Measurements from ENCODE around the gene SLC35A1. TPM values are rescaled to one million over a fixed set of nuclear protein-coding genes. Genes with fewer than 3 reads are reported as not detected.

The SLC35A1 gene
- polyA plus RNA-seq, 2 donors: 8.0 to 14.5 TPM

DNA sequence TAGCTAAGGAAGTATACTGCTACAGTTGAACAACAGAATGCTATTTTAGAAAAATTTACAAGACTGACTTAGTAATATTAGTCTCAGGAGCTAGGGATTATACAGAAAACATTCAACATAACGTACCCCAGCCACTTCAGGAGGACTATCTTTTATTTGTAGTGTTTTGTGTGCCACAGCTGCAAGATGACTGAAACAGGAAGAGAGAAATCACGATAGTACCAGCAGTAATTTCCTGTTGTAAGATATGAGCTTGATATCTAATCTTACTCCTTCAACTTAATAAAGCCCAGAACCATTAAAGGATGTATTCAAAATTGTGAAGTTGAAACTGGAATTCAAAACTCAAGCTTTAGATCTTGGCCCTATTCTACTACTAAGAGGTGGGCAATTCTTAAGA is 42.1 kb downstream of the SLC35A1 start:
- H3K36me3 ChIP-seq (ENCODE audit: control insufficient read depth in 2 of 2, insufficient read depth in 2 of 2, low read length in 1 of 2): peaks cover 2 to 9% of the 10 kb centered on the region in 2 donors
- no peaks in the 10 kb centered on the region for H3K4me1 ChIP-seq (ENCODE audit: control insufficient read depth in 2 of 2, insufficient read depth in 2 of 2, low read length in 1 of 2)
- H3K27ac ChIP-seq (ENCODE audit: low read depth in 2 of 2, low read length in 1 of 2): no peak overlapping the region
- 58 to 70% methylated on average over 2 of the region's 2 CpGs for WGBS, 2 donors
- no peak overlapping the region for H3K4me3 ChIP-seq (ENCODE audit: low read depth in 1 of 2, low read length in 2 of 2)
- H3K27me3 ChIP-seq (ENCODE audit: control insufficient read depth in 1 of 2, insufficient read depth in 2 of 2, low read length in 2 of 2): no peaks in the 10 kb centered on the region
- no peaks in the 10 kb centered on the region for H3K9me3 ChIP-seq (ENCODE audit: control insufficient read depth in 2 of 2, insufficient read depth in 1 of 2, low read depth in 1 of 2, low read length in 1 of 2)

DNA sequence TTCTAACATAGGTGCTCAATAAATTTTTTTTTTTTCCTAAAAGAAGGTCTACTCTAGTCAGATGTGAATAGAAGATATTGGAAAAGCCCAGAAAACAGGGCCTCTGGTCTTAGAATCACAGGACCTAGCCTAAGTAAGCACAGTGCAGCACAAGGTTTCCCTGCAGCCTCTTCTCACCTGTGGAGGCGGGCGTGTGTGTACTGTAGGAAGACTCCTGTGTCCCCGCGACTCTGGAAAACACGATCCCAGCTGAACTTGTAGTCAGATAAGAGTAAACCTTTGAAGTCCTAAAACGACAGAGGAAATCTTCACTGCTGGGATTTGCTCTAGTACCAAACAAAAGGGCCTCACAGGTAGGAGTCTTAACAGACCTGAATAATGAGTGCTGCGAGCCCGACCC is 45.7 kb downstream of the SLC35A1 start:
- H3K4me3 ChIP-seq (ENCODE audit: low read depth in 1 of 2, low read length in 2 of 2): no peak overlapping the region
- peaks cover 2 to 9% of the 10 kb centered on the region in 2 donors for H3K36me3 ChIP-seq (ENCODE audit: control insufficient read depth in 2 of 2, insufficient read depth in 2 of 2, low read length in 1 of 2)
- no peaks in the 10 kb centered on the region for H3K27me3 ChIP-seq (ENCODE audit: control insufficient read depth in 1 of 2, insufficient read depth in 2 of 2, low read length in 2 of 2)
- no peaks in the 10 kb centered on the region for H3K9me3 ChIP-seq (ENCODE audit: control insufficient read depth in 2 of 2, insufficient read depth in 1 of 2, low read depth in 1 of 2, low read length in 1 of 2)
- H3K27ac ChIP-seq (ENCODE audit: low read depth in 2 of 2, low read length in 1 of 2): no peak overlapping the region
- H3K4me1 ChIP-seq (ENCODE audit: control insufficient read depth in 2 of 2, insufficient read depth in 2 of 2, low read length in 1 of 2): no peaks in the 10 kb centered on the region
- 90 to 91% methylated on average over 8 of the region's 8 CpGs for WGBS, 2 donors

DNA sequence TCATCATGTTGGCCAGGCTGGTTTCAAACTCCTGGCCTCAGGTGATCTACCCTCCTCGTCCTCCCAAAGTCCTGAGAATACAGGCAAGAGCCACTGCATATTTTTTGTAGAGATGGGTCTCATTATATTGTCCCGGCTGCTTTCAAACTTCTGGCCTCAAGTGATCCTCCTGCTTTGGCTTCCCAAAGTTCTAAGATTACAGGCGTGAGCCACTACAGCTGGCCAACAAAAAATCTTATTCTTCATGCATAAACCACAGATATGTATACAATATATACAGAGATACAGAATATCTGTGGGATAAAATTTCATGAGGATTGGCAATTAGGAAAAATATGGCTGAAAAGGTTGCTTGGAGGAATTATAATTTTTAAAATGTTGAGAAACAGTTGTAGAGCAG is 49.9 kb downstream of the SLC35A1 start:
- H3K36me3 ChIP-seq (ENCODE audit: control insufficient read depth in 2 of 2, insufficient read depth in 2 of 2, low read length in 1 of 2): peaks cover 0 to 5% of the 10 kb centered on the region in 2 donors

GRCh38 chr6:87529221-87529620 is 56.4 kb downstream of the SLC35A1 start:
- Histone ChIP-seq H3K4me3 (ENCODE audit: low read depth in 1 of 2, low read length in 2 of 2) (no peak overlapping the region), H3K27ac (ENCODE audit: low read depth in 2 of 2, low read length in 1 of 2) (no peak overlapping the region), H3K27me3 (ENCODE audit: control insufficient read depth in 1 of 2, insufficient read depth in 2 of 2, low read length in 2 of 2) (no peaks in the 10 kb centered on the region), H3K36me3 (ENCODE audit: control insufficient read depth in 2 of 2, insufficient read depth in 2 of 2, low read length in 1 of 2) (no peaks in the 10 kb centered on the region), H3K9me3 (ENCODE audit: control insufficient read depth in 2 of 2, insufficient read depth in 1 of 2, low read depth in 1 of 2, low read length in 1 of 2) (no peaks in the 10 kb centered on the region), H3K4me1 (ENCODE audit: control insufficient read depth in 2 of 2, insufficient read depth in 2 of 2, low read length in 1 of 2) (no peaks in the 10 kb centered on the region)
- 97 to 98% methylated on average over 1 of the region's 1 CpG for WGBS, 2 donors

More for the DNA sequence above, 49.9 kb downstream of the SLC35A1 start:
- no peaks in the 10 kb centered on the region for H3K27me3 ChIP-seq (ENCODE audit: control insufficient read depth in 1 of 2, insufficient read depth in 2 of 2, low read length in 2 of 2)
- H3K27ac ChIP-seq (ENCODE audit: low read depth in 2 of 2, low read length in 1 of 2): no peak overlapping the region
- H3K4me3 ChIP-seq (ENCODE audit: low read depth in 1 of 2, low read length in 2 of 2): no peak overlapping the region
- H3K9me3 ChIP-seq (ENCODE audit: control insufficient read depth in 2 of 2, insufficient read depth in 1 of 2, low read depth in 1 of 2, low read length in 1 of 2): no peaks in the 10 kb centered on the region
- WGBS, 2 donors: 85 to 97% methylated on average over 3 of the region's 3 CpGs
- H3K4me1 ChIP-seq (ENCODE audit: control insufficient read depth in 2 of 2, insufficient read depth in 2 of 2, low read length in 1 of 2): no peaks in the 10 kb centered on the region

DNA sequence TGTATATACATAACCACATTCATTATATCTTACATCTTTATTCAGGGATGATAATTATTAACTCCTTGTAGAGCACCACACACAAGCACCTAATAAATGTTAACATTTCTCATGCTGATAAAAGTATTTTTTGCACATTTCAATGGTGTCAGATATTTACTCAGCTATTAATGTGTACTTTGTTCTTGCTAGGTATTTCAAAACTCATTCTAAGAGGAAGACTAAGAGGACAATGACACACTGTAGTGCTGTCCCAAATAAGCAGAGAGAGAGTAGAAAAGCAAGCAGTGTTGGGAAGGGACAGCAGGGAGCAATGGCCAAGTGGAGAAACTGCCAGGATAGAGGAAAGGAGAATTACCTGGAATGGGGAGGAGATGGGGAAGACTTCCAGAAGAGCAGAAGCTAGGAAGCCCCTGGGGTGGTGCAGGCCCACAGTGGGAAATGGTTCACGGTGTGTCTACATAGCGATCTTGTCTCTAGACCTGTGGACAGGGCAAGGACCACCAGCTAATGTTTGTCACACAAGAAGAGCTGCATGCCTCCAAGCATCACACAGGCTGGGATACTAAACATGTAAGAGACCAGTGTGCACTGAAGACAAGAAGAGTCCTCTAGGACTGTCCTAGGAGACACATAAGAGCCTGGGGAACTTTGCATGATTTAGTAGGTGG is 61.7 kb downstream of the SLC35A1 start:
- no peaks in the 10 kb centered on the region for H3K9me3 ChIP-seq (ENCODE audit: control insufficient read depth in 2 of 2, insufficient read depth in 1 of 2, low read depth in 1 of 2, low read length in 1 of 2)
- 92 to 97% methylated on average over 2 of the region's 2 CpGs for WGBS, 2 donors
- no peaks in the 10 kb centered on the region for H3K27me3 ChIP-seq (ENCODE audit: control insufficient read depth in 1 of 2, insufficient read depth in 2 of 2, low read length in 2 of 2)
- peaks cover 0 to 3% of the 10 kb centered on the region in 2 donors for H3K36me3 ChIP-seq (ENCODE audit: control insufficient read depth in 2 of 2, insufficient read depth in 2 of 2, low read length in 1 of 2)
- no peak overlapping the region for H3K27ac ChIP-seq (ENCODE audit: low read depth in 2 of 2, low read length in 1 of 2)
- no peaks in the 10 kb centered on the region for H3K4me1 ChIP-seq (ENCODE audit: control insufficient read depth in 2 of 2, insufficient read depth in 2 of 2, low read length in 1 of 2)
- H3K4me3 ChIP-seq (ENCODE audit: low read depth in 1 of 2, low read length in 2 of 2): no peak overlapping the region

DNA sequence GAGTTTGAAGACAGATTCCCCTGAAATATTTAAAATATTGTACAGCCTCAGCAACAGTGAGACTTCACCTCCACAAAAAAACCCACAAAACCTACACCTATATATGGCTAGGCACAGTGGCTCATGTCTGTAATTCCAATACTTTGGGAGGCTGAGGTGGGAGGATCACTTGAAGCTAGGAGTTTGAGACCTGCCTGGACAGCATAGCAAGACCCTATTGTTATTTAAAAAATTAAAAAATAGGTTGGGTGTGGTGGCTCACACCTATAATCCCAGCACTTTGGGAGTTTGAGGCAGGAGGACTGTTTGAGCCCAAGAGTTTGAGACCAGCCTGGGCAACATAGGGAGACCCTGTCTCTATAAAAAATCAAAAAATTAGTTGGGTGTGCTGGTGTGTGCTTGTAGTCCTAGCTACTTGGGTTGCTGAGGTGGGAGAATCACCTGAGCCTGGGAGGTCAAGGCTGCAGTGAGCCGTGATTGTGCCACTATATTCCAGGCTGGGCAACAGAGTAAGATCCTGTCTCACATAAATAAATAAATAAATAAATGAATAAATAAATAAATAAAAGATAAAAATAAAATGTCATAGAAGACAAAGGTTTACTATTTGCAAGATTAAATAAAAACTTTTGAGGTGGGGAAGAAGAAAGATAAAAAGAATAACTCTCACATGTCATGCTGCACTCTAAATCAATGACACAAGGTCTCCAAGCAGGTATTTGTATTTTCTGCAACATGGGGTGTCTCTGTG is 65.9 kb downstream of the SLC35A1 start:
- Histone ChIP-seq H3K9me3 (ENCODE audit: control insufficient read depth in 2 of 2, insufficient read depth in 1 of 2, low read depth in 1 of 2, low read length in 1 of 2) (no peaks in the 10 kb centered on the region), H3K36me3 (ENCODE audit: control insufficient read depth in 2 of 2, insufficient read depth in 2 of 2, low read length in 1 of 2) (peaks cover 3% of the 10 kb centered on the region in 2 donors), H3K4me3 (ENCODE audit: low read depth in 1 of 2, low read length in 2 of 2) (no peak overlapping the region), H3K27me3 (ENCODE audit: control insufficient read depth in 1 of 2, insufficient read depth in 2 of 2, low read length in 2 of 2) (no peaks in the 10 kb centered on the region), H3K4me1 (ENCODE audit: control insufficient read depth in 2 of 2, insufficient read depth in 2 of 2, low read length in 1 of 2) (no peaks in the 10 kb centered on the region), H3K27ac (ENCODE audit: low read depth in 2 of 2, low read length in 1 of 2) (no peak overlapping the region)
- WGBS, 2 donors: 96 to 97% methylated on average over 1 of the region's 1 CpG

DNA sequence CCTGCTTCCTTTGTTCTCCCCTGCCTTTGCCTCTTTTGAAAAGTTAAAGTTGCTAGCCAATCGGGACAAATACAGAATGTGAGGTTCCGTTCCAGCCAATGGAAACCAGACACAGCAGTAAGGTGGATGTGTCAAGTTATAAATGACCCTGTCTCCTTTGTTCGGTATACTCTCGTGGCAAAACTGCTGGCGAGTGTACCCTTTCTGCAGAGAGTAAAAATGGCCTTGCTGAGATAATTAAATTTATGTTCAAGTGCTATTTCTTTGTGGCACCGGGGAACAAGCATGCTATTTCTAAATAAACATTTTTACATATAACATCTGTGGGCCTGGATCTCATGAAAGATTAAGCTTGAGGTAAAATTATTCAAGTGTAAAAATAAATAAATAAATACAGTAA is 66.8 kb downstream of the SLC35A1 start:
- WGBS, 2 donors: 97 to 100% methylated on average over 6 of the region's 6 CpGs
- Histone ChIP-seq H3K27ac (ENCODE audit: low read depth in 2 of 2, low read length in 1 of 2) (no peak overlapping the region), H3K9me3 (ENCODE audit: control insufficient read depth in 2 of 2, insufficient read depth in 1 of 2, low read depth in 1 of 2, low read length in 1 of 2) (no peaks in the 10 kb centered on the region), H3K27me3 (ENCODE audit: control insufficient read depth in 1 of 2, insufficient read depth in 2 of 2, low read length in 2 of 2) (no peaks in the 10 kb centered on the region), H3K4me3 (ENCODE audit: low read depth in 1 of 2, low read length in 2 of 2) (no peak overlapping the region), H3K36me3 (ENCODE audit: control insufficient read depth in 2 of 2, insufficient read depth in 2 of 2, low read length in 1 of 2) (peaks cover 2 to 6% of the 10 kb centered on the region in 2 donors), H3K4me1 (ENCODE audit: control insufficient read depth in 2 of 2, insufficient read depth in 2 of 2, low read length in 1 of 2) (no peaks in the 10 kb centered on the region)

- Histone ChIP-seq H3K4me3 (ENCODE audit: low read depth in 1 of 2, low read length in 2 of 2) (no peak overlapping the region), H3K4me1 (ENCODE audit: control insufficient read depth in 2 of 2, insufficient read depth in 2 of 2, low read length in 1 of 2) (no peaks in the 10 kb centered on the region), H3K9me3 (ENCODE audit: control insufficient read depth in 2 of 2, insufficient read depth in 1 of 2, low read depth in 1 of 2, low read length in 1 of 2) (no peaks in the 10 kb centered on the region), H3K27me3 (ENCODE audit: control insufficient read depth in 1 of 2, insufficient read depth in 2 of 2, low read length in 2 of 2) (no peaks in the 10 kb centered on the region), H3K36me3 (ENCODE audit: control insufficient read depth in 2 of 2, insufficient read depth in 2 of 2, low read length in 1 of 2) (peaks cover 0 to 11% of the 10 kb centered on the region in 2 donors), H3K27ac (ENCODE audit: low read depth in 2 of 2, low read length in 1 of 2) (no peak overlapping the region)
- 75 to 85% methylated on average over 4 of the region's 4 CpGs for WGBS, 2 donors
Measured at GRCh38 chr6:87540539-87540938, 67.8 kb downstream of the SLC35A1 start.

DNA sequence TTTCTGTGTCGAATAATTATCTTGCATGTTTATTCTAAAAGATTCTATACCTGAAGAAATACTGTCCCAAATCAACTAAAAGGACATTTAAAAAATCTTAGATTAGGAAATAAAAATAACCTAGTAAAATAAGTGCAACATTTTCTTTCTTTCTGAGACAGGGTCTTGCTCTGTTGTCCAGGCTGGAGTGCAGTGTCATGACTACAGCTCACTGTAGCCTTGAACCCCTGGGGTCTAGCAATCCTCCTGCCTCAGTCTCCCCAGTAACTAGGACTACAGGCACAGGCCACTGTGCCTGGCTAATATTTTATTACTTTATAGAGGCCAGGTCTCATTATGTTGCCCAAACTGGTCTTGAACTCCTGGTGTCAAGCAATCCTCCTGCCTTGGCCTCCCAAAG is 68.3 kb downstream of the SLC35A1 start:
- no peaks in the 10 kb centered on the region for H3K4me1 ChIP-seq (ENCODE audit: control insufficient read depth in 2 of 2, insufficient read depth in 2 of 2, low read length in 1 of 2)
- H3K9me3 ChIP-seq (ENCODE audit: control insufficient read depth in 2 of 2, insufficient read depth in 1 of 2, low read depth in 1 of 2, low read length in 1 of 2): no peaks in the 10 kb centered on the region
- H3K36me3 ChIP-seq (ENCODE audit: control insufficient read depth in 2 of 2, insufficient read depth in 2 of 2, low read length in 1 of 2): peaks cover 0 to 11% of the 10 kb centered on the region in 2 donors
- H3K27ac ChIP-seq (ENCODE audit: low read depth in 2 of 2, low read length in 1 of 2): no peak overlapping the region
- H3K4me3 ChIP-seq (ENCODE audit: low read depth in 1 of 2, low read length in 2 of 2): no peak overlapping the region
- 93 to 97% methylated on average over 1 of the region's 1 CpG for WGBS, 2 donors
- H3K27me3 ChIP-seq (ENCODE audit: control insufficient read depth in 1 of 2, insufficient read depth in 2 of 2, low read length in 2 of 2): no peaks in the 10 kb centered on the region

DNA sequence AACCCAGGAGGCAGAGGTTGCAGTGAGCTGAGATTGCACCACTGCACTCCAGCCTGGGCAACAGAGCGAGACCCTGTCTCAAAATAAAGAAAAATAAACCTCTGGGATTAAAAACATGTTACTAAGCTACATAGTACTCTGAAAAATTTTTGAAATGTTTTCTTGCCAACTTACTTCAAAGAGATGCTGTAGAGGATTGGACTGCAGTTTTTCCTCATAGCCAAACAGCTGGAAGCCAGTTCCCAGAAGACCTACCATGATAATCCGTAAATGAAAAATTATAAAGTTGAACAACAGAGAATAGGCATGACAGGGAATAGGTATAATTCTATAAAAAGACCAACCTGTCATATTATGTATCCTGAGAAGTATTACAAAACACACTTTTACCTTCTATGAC is 69.0 kb downstream of the SLC35A1 start:
- Histone ChIP-seq H3K9me3 (ENCODE audit: control insufficient read depth in 2 of 2, insufficient read depth in 1 of 2, low read depth in 1 of 2, low read length in 1 of 2) (no peaks in the 10 kb centered on the region), H3K4me1 (ENCODE audit: control insufficient read depth in 2 of 2, insufficient read depth in 2 of 2, low read length in 1 of 2) (no peaks in the 10 kb centered on the region), H3K4me3 (ENCODE audit: low read depth in 1 of 2, low read length in 2 of 2) (no peak overlapping the region), H3K27me3 (ENCODE audit: control insufficient read depth in 1 of 2, insufficient read depth in 2 of 2, low read length in 2 of 2) (no peaks in the 10 kb centered on the region), H3K27ac (ENCODE audit: low read depth in 2 of 2, low read length in 1 of 2) (no peak overlapping the region), H3K36me3 (ENCODE audit: control insufficient read depth in 2 of 2, insufficient read depth in 2 of 2, low read length in 1 of 2) (peaks cover 0 to 11% of the 10 kb centered on the region in 2 donors)
- WGBS, 2 donors: 81 to 82% methylated on average over 2 of the region's 2 CpGs
